WTC11 (cell line): ENCODE data around the gene COL5A1. TPM values are rescaled to one million over a fixed set of nuclear protein-coding genes. Genes with fewer than 3 reads are reported as not detected.

ENCODE experiments used
- ATAC-seq: fragments of 200-7000 bp; cut with Tn5 transposase; 2 replicates; pipeline ENCODE4 v1.10.0; 2021; ENCODE audit warnings: mild to moderate bottlenecking, moderate library complexity
- CTCF ChIA-PET: fragments of 300-600 bp; sonication (Branson Sonifier 250); formaldehyde crosslinking; loops from one replicate; lab custom pipeline; 2021; ENCODE audit warnings: antibody characterized with exemption; lab: Charles Lee
- POLR2A ChIA-PET: fragments of 350-600 bp; sonication (Branson Sonifier 250); formaldehyde crosslinking; loops from one replicate; lab custom pipeline; 2021; ENCODE audit warnings: antibody characterized with exemption; lab: Charles Lee
- DNase-seq: peaks from one replicate; pipeline ENCODE4 v3.0.0; 2021; ENCODE audit warnings: low spot score
- H3K27ac Mint-ChIP-seq: 2 replicates; pipeline ENCODE4 v1.8.0; 2021; ENCODE audit warnings: mixed read lengths
- H3K27me3 Mint-ChIP-seq: 2 replicates; pipeline ENCODE4 v1.8.0; 2021; ENCODE audit warnings: low read depth, mild to moderate bottlenecking, moderate library complexity, mixed read lengths
- H3K36me3 Mint-ChIP-seq: 2 replicates; pipeline ENCODE4 v1.8.0; 2021; ENCODE audit warnings: mixed read lengths
- H3K4me1 Mint-ChIP-seq: 2 replicates; pipeline ENCODE4 v1.8.0; 2022; ENCODE audit warnings: mixed read lengths
- H3K4me3 Mint-ChIP-seq: 2 replicates; pipeline ENCODE4 v1.8.0; 2021; ENCODE audit warnings: mild to moderate bottlenecking, moderate library complexity, mixed read lengths
- H3K9me3 Mint-ChIP-seq: 2 replicates; pipeline ENCODE4 v1.8.0; 2021; ENCODE audit warnings: mixed read lengths
- AFF4 ChIP-seq: sonication (generic); formaldehyde crosslinking; IDR thresholded peaks from 2 replicates; pipeline ENCODE4 v1.8.1; 2023; ENCODE audit warnings: mild to moderate bottlenecking, missing genetic modification reagents, borderline replicate concordance
- ATF6 ChIP-seq: sonication (generic); formaldehyde crosslinking; IDR thresholded peaks from 2 replicates; pipeline ENCODE4 v1.8.1; 2023; ENCODE audit warnings: mild to moderate bottlenecking, missing genetic modification reagents
- ERG ChIP-seq: fragments of 250-450 bp; sonication (Bioruptor Pico); IDR thresholded peaks from 2 replicates; pipeline ENCODE4 v1.8.0; 2021; ENCODE audit warnings: mild to moderate bottlenecking
- FOXP1 ChIP-seq: sonication (generic); formaldehyde crosslinking; IDR thresholded peaks from 2 replicates; pipeline ENCODE4 v1.8.0; 2022; ENCODE audit warnings: missing genetic modification reagents, mild to moderate bottlenecking, moderate library complexity, borderline replicate concordance
- HMGXB4 ChIP-seq: sonication (generic); formaldehyde crosslinking; IDR thresholded peaks from 2 replicates; pipeline ENCODE4 v1.8.1; 2023; ENCODE audit warnings: mild to moderate bottlenecking, moderate library complexity, missing genetic modification reagents
- IRF2 ChIP-seq: sonication (generic); formaldehyde crosslinking; IDR thresholded peaks from 2 replicates; pipeline ENCODE4 v1.8.0; 2022; ENCODE audit warnings: low read depth, missing genetic modification reagents, borderline replicate concordance
- NFE2L1 ChIP-seq: sonication (generic); formaldehyde crosslinking; IDR thresholded peaks from 2 replicates; pipeline ENCODE4 v1.8.1; 2023; ENCODE audit warnings: missing genetic modification reagents
- PRDM15 ChIP-seq: sonication (generic); formaldehyde crosslinking; IDR thresholded peaks from 2 replicates; pipeline ENCODE4 v1.8.0; 2022; ENCODE audit warnings: missing genetic modification reagents
- SMAD3 ChIP-seq: sonication (generic); formaldehyde crosslinking; IDR thresholded peaks from 2 replicates; pipeline ENCODE4 v1.8.0; 2022; ENCODE audit warnings: missing genetic modification reagents, mild to moderate bottlenecking, borderline replicate concordance
- STAT6 ChIP-seq: sonication (generic); formaldehyde crosslinking; conservative IDR thresholded peaks from 2 replicates; pipeline ENCODE4 v1.8.1; 2023; ENCODE audit warnings: mild to moderate bottlenecking, low read depth, missing genetic modification reagents, moderate library complexity
- USF2 ChIP-seq: sonication (generic); formaldehyde crosslinking; IDR thresholded peaks from 2 replicates; pipeline ENCODE4 v1.8.1; 2023; ENCODE audit warnings: mild to moderate bottlenecking, missing genetic modification reagents, moderate library complexity
- ZNF121 ChIP-seq: sonication (generic); formaldehyde crosslinking; IDR thresholded peaks from 2 replicates; pipeline ENCODE4 v1.8.0; 2023; ENCODE audit warnings: missing genetic modification reagents
- ZNF281 ChIP-seq: sonication (generic); formaldehyde crosslinking; IDR thresholded peaks from 2 replicates; pipeline ENCODE4 v1.8.0; 2023; ENCODE audit warnings: mild to moderate bottlenecking, missing genetic modification reagents
- ZNF396 ChIP-seq: fragments of 250-450 bp; sonication (Bioruptor Pico); IDR thresholded peaks from 2 replicates; pipeline ENCODE4 v1.8.0; 2021; ENCODE audit warnings: mild to moderate bottlenecking, moderate library complexity, borderline replicate concordance
- total RNA-seq: library from RNA; stranded (reverse); gene quantifications from 3 replicates; pipeline ENCODE4 v1.2.3, GENCODE V29; 2021

Gene COL5A1
- total RNA-seq, 1 experiment from 2014 or later: 13.5 TPM

GRCh38 chr9:134701581-134702259 is 60.1 kb downstream of the COL5A1 start (continued):
- TF ChIP-seq AFF4 (CRISPR knock-in tag): no peak
- no peak for TF ChIP-seq NFE2L1 (CRISPR knock-in tag)
- TF ChIP-seq ZNF396 (CRISPR knock-in tag): no peak
- TF ChIP-seq IRF2: no peak
- TF ChIP-seq HMGXB4: no peak
- no peak for TF ChIP-seq ATF6 (CRISPR knock-in tag)
- no peak for TF ChIP-seq SMAD3 (CRISPR knock-in tag)
- no peak for TF ChIP-seq FOXP1 (CRISPR knock-in tag)

- DNase-seq (no peak), ATAC-seq (no peak)
- H3K4me3 Mint-ChIP-seq: no peak overlapping the region
- H3K9me3 Mint-ChIP-seq: no peaks in the 10 kb centered on the region
- H3K27me3 Mint-ChIP-seq: no peaks in the 10 kb centered on the region
- CTCF ChIA-PET: interaction anchor here (1.3 kb wide), 1 partner anchor 13 kb away, joined by 4 read pairs; no protein-coding TSS in a partner anchor
- H3K36me3 Mint-ChIP-seq: no peaks in the 10 kb centered on the region
- no peak overlapping the region for H3K27ac Mint-ChIP-seq
- POLR2A ChIA-PET: no interaction called here
- H3K4me1 Mint-ChIP-seq: 0 out of 2 replicates have a peak, but pooled peaks cover 2% of the 10 kb centered on the region
- TF ChIP-seq STAT6 (CRISPR knock-in tag) (no peak), PRDM15 (CRISPR knock-in tag) (no peak), ZNF281 (no peak), ERG (CRISPR knock-in tag) (no peak), USF2 (no peak), ZNF121 (CRISPR knock-in tag) (no peak)
These were observed 60.7 kb downstream of the COL5A1 start for GRCh38 chr9:134702291-134702690.
